NCI-H460 (cell line): ENCODE measurements around the gene ACSM2A. TPM values are rescaled to one million over a fixed set of nuclear protein-coding genes. Genes with fewer than 3 reads are reported as not detected.
"Not testable (repeated sequence)": the region's sequence is repeated elsewhere in the genome, so short reads cannot be mapped to it uniquely, and the experiment has no call there.

ENCODE experiments used
- DNase-seq: peaks from one replicate; pipeline ENCODE4 v3.0.0-alpha.2; 2016; ENCODE audit warnings: low read depth; ENCODE audit errors: extremely low read depth
- polyA plus RNA-seq: library from polyadenylated mRNA; depleted of rRNA; stranded (reverse); fragments of >200 nt; gene quantifications from 2 replicates; pipeline ENCODE4 v1.2.3, GENCODE V29; 2014; cell fraction: nucleus; rRNA removed
- total RNA-seq: library from RNA; depleted of rRNA; stranded (reverse); fragments of >200 nt; shearing (Covaris generic); gene quantifications from 2 replicates; pipeline ENCODE4 v1.2.3, GENCODE V29; 2014; rRNA removed

Gene ACSM2A, protein sequence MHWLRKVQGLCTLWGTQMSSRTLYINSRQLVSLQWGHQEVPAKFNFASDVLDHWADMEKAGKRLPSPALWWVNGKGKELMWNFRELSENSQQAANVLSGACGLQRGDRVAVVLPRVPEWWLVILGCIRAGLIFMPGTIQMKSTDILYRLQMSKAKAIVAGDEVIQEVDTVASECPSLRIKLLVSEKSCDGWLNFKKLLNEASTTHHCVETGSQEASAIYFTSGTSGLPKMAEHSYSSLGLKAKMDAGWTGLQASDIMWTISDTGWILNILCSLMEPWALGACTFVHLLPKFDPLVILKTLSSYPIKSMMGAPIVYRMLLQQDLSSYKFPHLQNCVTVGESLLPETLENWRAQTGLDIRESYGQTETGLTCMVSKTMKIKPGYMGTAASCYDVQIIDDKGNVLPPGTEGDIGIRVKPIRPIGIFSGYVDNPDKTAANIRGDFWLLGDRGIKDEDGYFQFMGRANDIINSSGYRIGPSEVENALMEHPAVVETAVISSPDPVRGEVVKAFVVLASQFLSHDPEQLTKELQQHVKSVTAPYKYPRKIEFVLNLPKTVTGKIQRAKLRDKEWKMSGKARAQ
- total RNA-seq = not detected in 2 replicates
- not detected in 2 replicates for polyA plus RNA-seq

GRCh38 chr16:20451364-20451763 is at the start of gene ACSM2A:
TSS of gene ACSM2A (plus strand) at chr16:20451521. CDS start at chr16:20460115, 8,594 bp downstream.
- DNase-seq = not testable (repeated sequence)

GRCh38 chr16:20402651-20403050 is 48.7 kb upstream of the ACSM2A start:
- no peak for DNase-seq

DNA sequence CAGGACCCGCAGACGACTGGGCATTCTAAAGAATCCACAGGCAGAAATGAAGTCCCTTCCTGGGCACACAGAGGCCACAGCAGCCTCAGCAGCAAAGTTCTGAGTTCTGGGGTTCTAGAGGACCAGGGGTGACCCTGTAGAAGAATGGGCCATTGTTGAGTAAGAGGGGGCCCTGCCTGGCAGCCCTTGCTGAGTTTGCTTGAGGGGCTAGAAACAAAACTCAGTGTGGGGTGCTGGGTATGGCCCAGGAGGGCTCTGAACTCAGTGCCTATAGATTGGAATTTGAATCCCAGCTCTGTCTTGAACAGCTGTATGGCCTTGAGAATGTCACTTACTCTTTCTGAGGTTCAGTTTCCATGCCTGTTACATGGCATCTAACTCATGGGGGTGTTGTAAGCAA is 46.7 kb upstream of the ACSM2A start, which contains the start of gene PDILT:
PDILT (minus strand) TSS at position 101 of the 400 bp plus-strand sequence. CDS start 5,437 bp downstream, outside the sequence.
- no peak for DNase-seq

DNA sequence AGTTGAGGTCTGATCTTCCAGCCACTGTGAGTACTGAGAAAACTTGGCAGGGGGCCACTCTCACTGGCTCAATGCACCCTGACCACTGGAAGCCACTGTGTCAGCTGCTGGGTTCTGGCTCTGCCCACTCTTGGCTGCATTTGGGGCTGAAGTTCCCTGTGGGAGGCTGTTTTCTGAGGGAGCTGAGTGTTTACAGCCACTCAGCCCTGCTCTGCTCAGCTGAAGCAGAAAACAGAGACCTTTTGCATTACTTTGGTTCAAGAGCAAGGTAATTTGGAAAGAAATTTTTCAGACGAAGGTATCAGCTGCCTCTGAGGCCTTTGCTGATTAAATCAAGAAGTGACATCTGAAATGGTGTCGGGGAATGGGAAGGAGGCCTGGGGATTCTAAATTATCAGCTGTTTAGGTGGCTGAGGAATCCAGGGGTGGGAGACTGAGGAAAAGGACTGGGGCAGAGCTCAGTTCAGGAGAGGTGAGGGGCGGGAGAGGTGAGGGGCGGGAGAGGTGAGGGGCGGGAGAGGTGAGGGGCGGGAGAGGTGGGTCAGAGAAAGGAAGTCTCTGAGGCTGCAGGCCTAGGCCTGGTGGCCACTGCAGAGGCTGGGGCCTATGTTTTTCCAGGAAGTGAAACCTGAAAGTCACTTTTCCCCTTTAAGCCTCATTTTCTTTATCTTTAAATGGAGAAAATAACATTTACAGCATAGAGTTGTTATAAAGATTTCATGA is 41.8 kb upstream of the ACSM2A start, which contains the start of gene ACSM5:
ACSM5 (plus strand) TSS at position 137 of the 723 bp plus-strand sequence. CDS start 1,951 bp downstream, outside the sequence.
- DNase-seq = no peak

- no peak for DNase-seq
Observed at GRCh38 chr16:20410121-20410723, 41.1 kb upstream of the ACSM2A start.

DNA sequence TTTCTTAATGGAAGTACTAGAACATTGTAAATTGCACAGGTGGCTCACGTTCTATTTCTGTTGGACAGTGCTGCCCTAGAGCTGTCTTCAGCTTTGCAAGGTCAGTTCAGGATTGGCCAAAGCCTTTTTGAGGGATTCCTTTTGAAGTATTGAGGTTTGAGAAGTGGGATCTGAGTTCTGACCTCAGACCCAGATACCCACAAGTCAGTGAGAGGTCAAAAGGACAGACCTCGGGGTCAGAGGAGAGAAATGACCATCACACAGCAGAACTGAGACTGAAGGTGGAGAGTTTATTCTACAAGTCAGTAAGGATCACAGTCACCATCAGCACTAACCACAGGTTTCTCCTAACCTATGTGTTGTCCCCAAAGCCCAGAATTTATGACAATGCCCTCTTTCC is 40.3 kb upstream of the ACSM2A start:
- no peak for DNase-seq

GRCh38 chr16:20415541-20415940 is 35.8 kb upstream of the ACSM2A start:
- no peak for DNase-seq

- DNase-seq = not testable (repeated sequence)
Observed at GRCh38 chr16:20419093-20419492, 32.2 kb upstream of the ACSM2A start.

DNA sequence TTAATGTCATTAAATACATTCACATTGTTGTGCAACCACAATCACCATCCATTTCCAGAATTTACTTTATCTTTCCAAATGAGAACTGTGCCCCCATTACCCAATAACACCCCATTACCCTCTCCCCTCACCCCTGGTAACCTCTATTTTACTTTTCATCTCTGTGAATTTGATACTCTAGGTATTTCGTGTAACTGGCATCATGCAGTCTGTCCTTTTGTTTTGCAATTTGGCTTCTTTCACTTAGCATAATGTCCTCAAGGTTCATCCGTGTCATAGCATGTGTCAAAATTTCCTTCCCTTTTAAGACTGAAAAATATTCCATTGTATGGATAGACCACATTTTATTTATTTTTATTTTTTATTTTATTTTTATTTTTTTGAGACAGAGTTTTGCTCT is 29.6 kb upstream of the ACSM2A start:
- DNase-seq = not testable (repeated sequence)

DNA sequence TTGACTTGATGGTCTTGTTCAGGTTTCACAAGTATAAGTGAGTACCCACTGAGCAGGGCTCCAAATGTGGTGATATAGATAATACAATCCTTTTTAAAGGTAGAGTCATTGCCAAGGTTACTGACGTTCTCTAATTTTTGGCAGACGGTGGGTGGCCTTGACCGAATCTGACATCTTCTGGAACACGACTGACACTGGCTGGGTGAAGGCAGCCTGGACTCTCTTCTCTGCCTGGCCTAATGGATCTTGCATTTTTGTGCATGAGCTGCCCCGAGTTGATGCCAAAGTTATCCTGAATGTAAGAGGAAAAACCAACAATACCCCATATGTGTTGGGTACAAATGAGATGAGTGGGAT is 27.6 kb upstream of the ACSM2A start:
- DNase-seq = not testable (repeated sequence)

DNA sequence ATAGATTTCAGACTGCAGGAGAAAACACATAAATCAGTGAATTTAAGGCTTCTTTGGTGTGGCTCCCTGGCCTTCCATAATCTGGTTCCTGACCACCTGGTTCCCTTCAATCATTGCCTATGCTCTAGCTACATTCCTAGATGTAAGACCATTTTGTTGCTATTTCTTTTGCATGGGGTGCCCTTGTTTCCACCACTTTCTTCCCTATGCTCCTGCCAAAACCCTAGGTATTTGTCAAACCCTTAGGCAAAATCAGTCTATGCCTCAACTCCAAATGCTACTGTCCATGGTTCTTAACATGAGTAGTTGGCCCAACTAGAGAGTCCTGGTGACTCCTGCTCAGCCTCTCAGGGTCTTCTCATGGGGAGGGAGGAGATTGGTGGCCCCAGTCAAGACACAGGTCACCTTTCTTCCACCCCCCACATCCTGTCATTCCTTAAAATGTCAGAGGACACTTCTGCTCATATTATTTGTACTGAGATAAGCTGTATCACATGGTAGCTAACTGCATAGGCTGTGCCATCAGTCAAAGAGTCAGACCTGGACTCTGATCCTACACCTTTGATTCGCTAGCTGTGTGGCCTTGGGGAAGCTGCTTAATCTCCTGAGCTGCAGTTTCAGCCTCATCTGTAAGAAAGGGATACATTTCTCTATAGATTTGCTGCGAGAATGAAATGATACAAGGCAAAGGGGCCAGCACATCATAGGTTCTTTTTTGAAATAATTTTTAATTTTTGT is 27.0 kb upstream of the ACSM2A start:
- no peak for DNase-seq

- DNase-seq = not testable (repeated sequence)
Observed at GRCh38 chr16:20427401-20427797, 23.9 kb upstream of the ACSM2A start.

DNA sequence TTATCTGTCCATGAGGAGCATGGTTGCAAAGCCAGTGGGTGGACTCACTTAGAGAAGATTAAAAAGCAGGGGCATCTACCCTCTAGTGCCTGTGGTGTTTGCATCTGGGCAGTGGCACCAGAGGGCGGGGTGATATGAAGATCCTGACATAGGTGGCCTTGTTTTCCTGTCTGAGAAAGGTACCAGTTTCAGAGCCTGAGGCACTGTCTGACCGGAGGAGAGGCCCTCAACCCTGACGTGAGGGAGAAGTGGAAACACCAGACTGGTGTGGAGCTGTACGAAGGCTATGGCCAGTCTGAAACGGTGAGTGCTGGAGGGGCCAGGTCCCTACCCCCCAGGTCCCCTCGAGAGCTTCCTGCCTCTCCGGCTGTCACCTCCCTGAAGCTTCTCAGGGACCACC is 21.8 kb upstream of the ACSM2A start:
- not testable (repeated sequence) for DNase-seq

DNA sequence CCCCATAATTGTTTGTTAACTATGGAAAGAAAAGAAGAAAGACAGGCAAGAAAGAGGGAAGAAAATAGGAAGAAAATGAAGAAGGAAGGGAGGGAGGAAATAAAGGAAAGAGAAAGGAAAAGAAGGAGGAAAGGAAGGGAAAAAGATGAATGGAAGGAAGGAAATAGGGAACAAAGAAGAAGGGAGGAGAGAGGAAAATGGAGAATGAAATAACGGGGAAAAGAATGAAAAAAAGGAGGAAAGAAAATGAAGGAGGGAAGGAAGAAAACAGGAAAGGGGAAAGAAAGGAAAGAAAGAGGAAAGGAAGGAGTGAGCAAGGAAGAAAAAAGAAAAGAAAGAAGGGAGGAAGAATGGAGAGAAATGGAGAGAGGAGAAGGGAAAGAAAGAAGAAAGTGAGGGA is 20.8 kb upstream of the ACSM2A start:
- DNase-seq = not testable (repeated sequence)

GRCh38 chr16:20430948-20431347 is 20.4 kb upstream of the ACSM2A start:
- no peak for DNase-seq

GRCh38 chr16:20438950-20439349 is 12.4 kb upstream of the ACSM2A start:
- not testable (repeated sequence) for DNase-seq

DNA sequence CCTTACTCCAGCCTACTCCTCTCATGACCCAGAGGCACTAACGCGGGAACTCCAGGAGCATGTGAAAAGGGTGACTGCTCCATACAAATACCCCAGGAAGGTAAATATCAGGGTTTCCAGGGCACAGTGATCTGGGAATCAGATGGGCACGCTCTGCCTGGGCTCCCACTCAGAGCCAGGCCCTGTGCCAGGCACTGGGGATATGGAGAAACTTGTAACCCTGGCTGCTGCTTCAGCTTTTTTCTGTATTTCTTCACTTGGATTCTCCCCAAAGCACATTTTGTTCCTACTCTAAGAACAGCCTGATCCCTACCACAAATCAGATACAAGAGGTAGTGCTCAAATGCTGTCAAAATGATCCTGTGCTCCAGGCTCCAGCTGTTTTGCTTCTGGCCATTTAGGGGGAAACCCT is 11.5 kb upstream of the ACSM2A start:
- DNase-seq = not testable (repeated sequence)

GRCh38 chr16:20440731-20441130 is 10.6 kb upstream of the ACSM2A start:
- not testable (repeated sequence) for DNase-seq

DNA sequence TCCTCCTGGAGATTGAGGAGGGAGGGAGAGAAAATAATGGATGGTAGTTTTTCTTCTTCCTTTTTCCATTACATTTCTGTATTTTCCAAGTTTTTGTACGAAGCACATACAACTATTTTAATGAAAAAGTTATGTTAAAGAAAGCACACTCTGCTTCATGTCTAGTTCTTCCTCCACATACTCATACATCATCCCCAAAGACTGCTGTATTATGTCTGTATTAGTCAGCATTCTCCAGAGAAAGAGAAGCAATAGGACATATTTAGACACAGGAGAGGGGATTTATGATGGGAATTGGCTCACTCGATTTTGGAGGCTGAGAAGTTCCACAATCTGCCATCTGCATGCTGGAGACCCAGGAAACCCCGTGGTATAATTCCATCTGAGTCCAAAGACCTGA is 10.1 kb upstream of the ACSM2A start:
- no peak for DNase-seq

DNA sequence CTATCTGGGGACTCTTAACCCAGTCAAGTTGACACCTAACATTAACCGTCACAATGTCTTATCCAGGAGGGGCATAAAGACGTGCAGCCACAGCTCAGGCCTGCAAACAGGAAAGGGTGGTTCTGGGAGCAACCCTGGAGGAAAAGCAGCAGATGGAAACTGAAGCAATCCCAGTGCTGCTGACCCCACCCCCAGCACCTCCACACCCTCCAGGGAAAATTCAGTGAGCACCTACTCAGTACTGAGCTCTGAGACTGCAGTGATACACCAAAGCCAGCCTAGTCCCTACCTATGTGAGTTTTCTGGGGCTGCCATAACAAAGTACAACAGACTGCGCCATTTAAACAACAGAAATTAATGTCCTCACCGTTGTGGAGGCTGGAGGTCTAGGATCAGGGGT is 9.5 kb upstream of the ACSM2A start:
- DNase-seq = not testable (repeated sequence)
